GM18517 (cell line): ENCODE results near the gene EIF4EBP2.

ENCODE experiments used
- ATAC-seq: cut with Tn5 transposase; IDR thresholded peaks from one replicate; pipeline ENCODE4 v1.9.1; 2021; ENCODE audit warnings: mild to moderate bottlenecking, moderate library complexity; ENCODE audit not compliant: unreplicated experiment

The EIF4EBP2 gene

DNA sequence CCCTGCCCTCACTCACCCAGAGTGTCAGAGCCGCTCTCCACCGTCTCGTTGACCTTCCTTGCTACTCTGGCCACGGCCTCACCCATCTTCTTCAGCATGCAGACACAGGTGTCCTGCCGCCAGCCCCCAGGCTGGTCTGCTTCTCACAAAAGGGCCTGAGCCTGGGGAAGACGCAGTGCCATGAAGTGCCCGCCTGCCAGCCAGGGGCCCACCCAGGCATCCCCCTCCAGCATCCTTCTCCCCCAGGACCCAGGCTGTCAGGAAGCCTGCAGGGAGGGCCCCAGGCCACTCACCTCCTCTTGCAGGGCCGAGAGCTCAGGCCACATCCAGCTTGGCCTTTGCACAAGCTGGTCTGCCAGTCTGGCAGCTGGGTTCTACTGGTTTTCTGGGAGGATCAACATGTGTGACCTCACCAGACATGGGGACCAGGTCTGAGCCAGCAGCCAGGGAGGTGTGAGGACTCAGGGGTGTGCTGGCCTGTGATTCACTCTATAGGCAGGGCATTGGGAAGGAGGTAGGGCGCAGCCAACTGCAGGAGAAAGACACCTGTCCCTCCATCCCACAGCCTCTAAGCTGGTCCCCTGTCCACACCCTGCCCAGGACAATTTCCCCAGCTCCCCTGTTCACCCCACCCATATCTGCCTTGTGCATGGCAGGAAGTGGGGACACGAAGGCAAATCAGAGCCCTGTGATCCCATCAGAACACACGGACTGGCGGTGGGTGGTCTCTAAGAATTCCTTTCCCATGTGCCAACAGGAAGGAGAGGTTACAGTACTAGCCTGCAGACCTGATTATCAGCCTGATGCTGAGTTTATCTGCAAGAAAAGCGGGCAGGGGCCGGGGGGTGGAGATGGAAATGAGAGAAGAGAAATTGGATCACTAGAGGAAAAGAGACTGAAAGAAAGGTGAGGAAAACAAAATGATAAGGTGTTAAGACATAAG, 27.2 kb upstream of the EIF4EBP2 start:
- ATAC-seq: no peak

DNA sequence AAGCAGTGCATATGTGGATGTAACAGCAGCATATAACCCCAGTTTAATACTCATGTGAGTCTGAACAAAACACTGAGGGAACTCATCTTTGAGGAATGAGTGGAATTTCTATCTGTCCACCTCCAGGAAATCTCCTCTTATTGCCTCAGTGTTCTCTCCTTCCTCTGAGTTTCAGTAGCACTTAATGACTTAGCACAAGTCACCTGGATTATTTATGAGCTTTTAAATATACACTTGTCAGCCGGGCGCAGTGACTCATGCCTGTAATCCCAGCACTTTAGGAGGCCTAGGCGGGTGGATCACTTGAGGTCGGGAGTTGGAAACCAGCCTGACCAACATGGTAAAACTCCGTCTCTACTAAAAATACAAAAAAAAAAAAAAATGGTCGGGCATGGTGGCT, 25.8 kb upstream of the EIF4EBP2 start:
- no peak for ATAC-seq

DNA sequence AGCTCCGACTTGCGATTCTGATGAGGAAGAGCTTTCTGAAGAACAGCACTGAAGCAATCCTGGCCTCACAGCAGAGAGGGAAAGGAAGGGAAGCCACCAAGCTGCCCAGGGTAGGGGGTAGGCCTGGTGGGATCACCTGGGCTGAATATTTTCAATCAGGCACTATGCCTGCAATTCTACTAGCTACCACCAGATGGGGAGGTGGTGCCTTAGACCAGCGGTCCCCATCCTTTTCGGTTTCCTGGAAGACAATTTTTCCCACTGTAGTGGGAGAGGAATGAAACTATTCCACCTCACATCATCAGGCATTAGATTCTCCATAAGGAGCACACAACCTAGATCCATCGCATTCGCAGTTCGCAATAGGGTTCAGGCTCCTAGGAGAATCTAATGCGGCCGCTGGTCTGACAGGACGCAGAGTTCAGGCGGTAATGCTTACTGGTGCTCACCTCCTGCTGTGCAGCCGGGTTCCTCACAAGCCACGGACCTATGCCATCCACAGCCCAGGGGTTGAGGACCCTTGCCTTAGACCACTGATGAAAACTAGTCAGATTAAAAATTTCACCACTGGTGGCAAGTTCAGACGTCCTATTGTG, 24.3 kb upstream of the EIF4EBP2 start:
- ATAC-seq: no peak

DNA sequence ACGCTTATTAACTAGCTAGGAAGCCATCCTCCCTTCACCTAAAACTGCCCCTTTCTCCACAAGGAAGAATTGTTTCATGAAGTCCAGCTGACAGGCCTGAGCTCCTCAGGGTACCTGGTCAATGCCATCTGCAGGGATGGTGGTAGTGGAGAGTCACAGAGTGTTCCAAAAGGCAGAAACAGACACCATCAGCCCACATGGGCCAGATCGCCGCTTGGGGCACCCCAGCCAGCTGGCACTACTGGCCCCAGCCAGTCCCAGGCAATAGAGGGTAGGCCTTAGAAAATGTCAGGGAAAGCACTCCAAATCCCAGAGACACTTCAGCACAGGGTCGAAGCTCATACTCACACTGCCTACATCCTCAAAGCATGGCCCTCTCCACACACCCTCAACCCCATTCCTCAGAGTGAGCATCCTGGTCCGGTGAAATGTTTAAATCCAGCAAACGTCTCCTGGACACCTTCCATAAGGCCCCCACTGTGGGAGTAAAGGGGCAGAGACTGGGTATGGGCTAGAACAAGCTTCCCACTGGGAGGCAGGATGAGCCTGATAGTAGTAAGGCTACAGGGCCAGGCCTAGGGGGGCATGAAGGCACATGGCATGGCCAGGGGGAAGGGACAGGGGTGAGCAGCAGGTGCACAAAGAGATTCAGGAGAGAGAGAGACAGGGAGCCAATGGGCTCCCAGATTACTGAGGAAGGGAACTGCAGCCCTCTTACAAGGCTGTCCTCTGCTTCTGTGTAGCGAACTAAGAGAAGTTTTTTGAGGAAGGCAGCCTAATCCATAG, 23.4 kb upstream of the EIF4EBP2 start:
- no peak for ATAC-seq

DNA sequence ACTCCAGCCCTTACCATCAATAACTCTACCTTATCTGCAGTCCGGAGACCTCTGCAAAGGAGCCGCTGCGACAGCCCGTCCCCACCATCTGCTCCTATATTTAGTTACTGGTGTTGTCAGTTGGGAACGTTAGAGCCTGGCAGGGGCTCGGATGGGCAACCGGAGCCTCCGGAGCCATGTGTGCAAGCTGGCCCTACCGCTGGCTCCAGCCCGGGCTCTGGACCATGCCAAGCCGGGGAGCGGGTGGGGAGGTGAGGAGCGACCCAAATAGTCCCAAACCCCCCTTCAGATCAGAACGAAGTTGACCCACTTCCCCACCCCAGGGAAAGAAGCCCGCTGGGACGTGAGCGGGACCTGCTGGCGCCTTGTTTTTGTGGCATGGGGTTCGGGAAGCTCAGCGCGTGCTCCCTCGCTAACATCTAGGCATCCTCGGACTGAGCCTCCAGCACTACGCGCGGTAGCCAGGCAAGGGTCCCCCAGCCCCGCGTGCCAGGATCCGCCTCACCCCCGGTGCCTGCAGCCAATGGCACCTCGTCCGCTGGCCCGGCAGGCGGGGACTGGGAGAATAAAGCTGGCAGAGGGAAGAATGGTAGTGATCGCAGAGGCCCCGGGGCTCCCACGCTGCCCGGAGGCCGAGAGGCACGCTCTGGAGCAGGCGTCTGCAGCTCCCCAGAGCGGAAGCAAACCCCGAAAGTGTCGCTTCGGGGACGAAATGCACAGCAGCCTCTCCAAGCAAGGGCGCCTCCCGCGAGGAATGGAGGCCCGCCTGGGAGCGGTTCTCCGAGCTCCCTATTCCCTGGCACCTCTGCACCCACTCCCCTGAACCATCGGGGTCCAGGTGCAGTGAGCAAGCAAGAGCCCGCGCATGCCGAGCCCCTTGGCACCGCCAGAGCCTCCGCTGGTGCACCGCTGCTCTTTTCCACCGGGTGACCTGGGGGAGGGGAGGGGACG, 22.2 kb upstream of the EIF4EBP2 start:
- ATAC-seq: peak; percentile 43

DNA sequence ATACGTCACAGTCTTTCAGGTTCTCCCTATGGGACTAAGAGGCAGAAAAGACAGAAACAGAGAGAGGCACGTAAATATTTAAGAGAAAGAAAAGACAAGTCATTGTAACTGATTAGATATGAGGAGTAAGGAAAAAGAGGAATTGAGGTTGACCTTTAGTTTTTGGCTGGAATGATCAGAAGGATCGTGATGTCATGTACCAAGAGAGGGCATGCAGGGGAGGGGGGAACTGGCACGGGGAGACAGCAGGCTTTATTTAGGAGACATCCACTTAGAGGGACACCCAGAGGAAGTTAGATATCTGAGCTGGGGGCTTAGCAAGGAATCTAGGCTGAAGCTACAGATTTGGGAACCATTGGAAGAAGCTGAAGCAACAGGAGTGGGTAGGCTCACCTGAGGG, 12.3 kb upstream of the EIF4EBP2 start:
- ATAC-seq: no peak

DNA sequence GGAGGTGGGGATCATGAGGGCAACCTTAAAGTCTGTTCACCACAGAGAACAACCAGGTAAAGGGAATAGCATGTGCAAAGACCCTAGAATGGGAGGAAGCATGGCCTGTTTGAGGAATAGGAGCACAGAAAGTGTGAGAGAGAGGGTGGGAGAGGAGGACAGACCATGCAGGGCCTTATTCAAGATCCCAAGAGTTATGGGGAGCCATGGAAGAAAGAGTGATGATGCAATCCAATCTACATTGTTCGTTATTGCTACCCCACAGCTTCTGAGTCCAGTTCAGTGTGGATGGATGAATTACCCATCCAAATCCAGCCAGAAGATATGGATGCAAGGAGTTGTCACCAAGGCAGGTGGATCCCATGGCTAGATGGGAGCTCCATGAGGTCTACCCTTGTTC, 7.8 kb upstream of the EIF4EBP2 start:
- no peak for ATAC-seq

DNA sequence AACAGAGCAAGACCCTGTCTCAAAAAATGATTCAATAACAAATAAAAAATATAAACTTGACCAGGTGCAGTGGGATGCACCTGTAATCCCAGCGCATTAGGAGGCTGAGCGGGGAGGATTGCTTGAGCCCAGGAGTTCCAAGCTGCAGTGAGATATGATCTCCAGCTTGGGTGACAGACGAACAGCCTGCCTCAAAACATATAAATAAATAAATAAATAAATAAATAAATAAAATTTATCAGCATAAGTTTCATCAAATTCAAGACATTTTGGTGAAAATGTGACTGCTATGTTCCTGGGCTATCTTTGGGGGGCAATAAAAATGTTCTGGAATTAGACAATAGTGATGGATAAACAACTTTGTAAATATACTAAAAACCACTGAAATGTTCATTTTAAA, 4.8 kb upstream of the EIF4EBP2 start:
- ATAC-seq: no peak

DNA sequence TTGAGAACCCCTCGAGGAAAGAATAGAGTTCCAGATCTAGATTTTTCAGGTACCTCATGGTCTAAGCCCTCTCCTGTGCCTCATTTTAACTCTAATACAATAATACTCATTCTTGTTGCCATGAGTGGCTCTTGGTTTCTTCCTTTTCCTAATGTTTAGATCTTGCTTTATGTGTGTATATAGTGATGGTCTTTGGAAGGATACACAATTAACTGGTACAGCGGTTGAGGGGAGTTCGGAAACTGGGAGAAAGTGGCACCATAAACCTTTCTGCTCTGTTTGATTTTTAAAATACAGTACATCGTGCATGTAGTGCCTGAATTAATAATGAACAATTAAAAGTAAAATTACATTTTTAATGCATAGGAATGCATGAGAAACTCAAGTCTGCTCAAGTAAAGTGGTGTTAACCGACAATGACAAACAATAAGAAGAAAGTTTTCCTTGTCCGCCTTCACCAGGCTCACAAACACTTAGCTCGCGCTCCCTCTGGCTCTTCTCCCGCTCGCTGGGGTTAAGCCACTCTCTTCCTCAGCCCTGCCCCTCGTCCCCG, 386 bp upstream of the EIF4EBP2 start:
- ATAC-seq: peak; percentile 33

DNA sequence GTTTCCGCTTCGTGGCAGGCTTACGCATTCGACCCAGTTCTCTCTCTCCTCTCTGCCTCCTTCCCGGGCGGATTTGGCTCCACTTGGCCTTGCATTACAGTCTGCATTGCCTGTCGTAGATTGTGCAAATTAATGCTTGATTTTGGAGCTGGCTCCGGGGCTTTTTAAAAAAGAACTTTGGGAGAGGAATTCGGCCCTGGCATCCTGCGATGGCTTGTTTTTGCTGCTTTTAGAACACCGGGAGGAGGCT, 767 bp downstream of the EIF4EBP2 start:
- ATAC-seq: peak; percentile 12

DNA sequence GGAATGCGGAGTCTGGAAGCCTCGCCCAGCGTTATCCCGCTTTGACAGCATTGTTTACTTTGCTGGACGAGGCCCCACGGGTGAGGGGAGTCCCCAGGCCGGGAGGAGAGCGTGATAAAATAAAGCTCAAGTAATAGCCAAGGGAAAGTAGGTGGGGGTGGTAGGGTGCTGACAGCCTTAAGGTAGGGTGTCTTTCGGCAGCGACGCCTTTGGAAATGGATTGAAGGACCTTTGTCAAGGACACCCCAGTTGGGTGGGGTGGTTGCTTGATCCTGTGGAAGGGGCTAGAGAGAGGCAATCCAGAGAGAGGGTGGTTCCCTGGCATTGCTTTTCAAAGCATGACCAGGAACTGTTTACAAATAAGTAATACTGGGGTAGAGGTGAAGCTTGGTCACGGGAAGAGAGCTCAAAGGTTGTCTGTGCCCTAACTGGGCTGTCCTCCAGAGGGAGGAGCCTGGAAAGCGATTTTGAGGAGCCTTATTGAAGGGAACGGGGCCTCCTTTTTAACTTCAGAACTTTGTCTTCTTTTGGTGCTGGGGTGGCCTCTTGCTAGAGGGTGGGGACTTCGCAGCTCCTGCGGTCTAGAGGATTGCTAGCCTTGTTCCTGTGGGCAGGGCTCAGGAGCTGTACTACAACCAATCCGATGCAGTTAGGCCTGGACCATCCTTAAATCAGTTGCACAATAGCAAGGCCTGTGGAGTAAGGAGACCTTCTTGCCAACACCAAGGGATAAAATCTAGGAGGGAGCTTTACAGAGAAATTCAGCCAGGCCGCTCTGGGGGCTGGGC, 1.3 kb downstream of the EIF4EBP2 start:
- no peak for ATAC-seq

DNA sequence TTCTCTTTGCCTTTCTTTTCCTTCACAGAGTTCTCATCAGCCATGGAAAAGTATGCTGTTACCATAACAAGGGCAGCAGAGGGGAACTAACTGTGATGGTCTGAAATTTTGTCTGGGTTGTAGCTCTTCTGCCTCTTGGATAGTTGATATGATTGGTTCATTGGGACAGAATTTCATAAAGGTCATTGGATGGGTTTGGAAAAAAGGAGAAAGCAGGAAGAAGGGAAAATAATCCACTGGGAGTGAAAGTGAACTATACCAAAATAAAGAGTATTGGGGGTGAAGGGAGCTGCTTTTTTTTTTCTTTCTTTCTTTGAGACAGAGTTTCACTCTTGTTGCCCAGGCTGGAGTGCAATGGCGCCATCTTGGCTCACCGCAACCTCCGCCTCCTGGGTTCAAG, 5.8 kb downstream of the EIF4EBP2 start:
- ATAC-seq: no peak

DNA sequence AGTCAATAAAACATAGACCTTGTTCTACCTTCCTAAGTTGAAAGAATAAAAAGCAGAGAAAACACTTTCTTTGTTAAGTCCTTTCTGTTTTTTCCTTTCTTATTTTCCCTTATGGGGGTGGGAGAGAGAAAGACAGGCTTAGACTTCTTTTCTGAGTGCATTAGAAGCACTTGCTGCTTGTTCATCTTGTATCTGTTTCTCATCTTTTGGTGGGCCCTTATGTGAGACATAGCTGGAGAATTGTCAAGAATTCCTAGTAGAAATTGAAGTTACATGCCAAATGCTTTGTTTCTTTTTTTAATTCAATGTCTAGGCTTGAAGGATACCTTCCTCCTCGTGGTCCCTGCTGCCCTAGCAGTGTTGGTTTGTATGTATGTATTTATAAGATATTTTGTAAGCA, 6.7 kb downstream of the EIF4EBP2 start:
- no peak for ATAC-seq

DNA sequence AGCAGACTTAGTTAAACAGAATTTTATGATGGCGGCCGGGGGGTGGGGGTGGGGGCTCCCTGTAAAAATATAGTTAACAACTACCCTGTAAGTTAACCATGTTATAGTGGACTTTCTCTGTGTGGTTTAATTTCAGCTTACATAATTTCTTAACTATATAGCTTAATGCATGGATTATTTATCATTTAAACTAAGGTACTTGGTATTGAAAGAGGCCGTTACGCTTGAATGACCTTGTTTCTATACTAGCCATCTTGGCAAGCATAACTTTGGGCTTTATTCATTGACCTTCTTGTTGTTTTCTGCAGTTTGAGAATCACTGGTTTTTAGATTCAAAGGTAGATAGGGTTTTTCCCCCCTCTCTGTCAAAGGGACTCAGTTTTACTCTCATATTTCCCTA, 8.4 kb downstream of the EIF4EBP2 start:
- ATAC-seq: no peak

DNA sequence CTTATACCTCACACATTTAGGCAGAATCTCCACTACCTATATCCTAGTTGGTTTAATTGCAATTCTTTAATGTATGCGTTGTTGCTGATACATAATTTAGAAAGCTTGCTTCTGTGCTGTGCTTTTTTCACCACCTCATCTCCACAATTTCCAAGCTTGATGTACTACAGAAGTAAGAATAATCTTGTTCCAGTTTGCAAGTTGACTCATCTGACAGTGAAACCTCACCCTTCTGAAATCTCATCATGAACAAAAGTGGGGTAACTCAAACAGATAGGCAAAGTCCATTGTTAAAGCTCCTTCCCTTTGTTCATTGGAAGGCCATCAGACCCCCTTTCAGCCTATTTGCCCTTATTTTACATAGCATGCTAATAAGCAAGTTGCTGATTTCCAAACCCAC, 13.6 kb downstream of the EIF4EBP2 start:
- ATAC-seq: no peak

DNA sequence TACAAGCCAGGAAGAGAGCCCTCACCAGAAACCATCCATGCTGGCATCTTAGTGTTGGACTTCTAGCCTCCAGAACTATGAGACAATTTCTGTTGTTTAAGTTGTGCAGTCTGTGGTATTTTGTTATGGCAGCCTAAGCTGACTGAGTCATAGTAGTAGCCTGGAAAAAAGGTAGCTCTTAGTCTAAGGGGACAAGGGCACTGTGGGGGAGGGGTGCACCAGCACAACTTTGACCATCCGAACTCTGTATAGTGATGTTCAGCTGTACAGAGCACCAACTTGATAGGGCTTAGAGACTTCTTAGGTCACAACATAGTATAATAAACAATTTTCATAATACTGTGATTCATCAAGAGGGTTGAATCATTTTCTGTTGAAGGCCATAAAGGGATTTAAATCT, 14.3 kb downstream of the EIF4EBP2 start:
- ATAC-seq: no peak

DNA sequence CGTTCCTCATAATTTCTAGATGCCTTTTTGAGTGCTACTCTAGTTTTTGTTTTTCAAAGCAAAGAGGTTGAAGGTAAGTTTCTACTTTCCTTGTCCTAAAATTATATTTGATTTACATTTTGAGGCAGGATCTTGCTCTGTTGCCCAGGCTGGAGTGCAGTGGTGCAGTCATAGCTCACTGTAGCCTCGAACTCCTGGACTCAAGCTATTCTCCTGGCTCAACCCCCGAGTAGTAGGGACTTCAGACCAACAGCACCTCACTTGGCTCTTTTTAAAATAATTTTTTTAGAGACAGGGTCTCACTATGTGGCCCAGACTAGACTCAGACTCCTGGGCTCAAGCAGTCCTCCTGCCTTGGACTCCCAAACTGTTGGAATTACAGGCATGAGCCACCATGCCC, 14.8 kb downstream of the EIF4EBP2 start:
- ATAC-seq: no peak

DNA sequence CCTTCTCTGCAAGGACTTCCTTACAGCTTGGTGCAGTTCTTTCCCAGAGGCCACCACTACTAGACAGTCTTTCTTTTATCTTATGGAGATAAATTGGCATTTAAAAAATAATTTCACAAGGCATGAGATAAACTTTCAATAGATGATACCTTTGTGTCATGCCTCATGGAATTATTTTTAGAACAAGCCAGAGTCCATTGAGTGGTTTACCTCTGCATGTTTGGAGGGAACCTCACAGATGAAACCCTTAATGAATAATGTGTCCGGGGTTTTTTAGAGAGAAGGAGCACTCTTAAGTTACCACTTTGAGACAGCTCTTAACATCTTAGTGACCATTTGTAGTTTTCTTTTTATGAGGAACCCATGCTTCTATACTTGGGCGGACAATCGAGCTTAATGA, 20.4 kb downstream of the EIF4EBP2 start:
- no peak for ATAC-seq

DNA sequence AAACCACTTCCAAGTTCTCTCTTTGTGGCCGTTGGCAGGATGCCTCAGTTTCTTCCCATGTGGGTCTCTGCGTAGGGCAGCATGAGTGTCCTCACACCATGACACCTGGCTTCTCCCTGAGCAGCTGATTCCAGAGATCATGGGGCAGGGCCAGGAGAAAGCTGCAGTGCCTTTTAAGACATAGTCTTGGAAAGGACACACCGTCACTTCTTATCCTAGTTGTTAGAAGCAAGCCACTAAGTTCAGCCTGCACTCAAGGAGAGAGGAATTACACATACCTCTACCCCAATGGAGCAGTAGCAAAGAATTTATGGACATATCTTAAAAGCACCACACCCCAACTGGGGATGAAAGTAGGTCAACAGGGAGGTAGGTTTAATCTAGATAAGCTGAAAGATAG, 21.2 kb downstream of the EIF4EBP2 start:
- no peak for ATAC-seq

DNA sequence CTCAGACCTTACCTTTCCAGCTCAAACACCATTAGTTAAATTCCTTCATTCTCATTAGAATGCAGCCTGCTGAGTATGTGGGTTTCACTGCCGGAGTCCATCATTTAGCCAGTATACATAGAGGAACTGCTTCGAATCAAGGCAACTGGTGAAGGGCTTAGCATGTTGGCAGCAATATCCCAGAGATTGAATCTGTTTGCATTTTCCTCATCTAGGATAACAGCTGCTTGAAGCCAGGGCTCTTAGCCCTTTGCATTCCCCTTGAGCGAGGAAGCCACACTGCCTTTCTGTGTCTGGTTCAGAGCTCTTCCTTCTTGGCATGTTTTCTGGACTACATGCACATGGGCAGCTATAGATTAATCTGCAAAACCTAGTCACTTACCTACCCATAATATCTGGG, 22.9 kb downstream of the EIF4EBP2 start:
- ATAC-seq: no peak
